WTC11 (cell line): ENCODE results near the gene CACNA2D1. TPM values are rescaled to one million over a fixed set of nuclear protein-coding genes. Genes with fewer than 3 reads are reported as not detected.
"Not testable (repeated sequence)": the region's sequence is repeated elsewhere in the genome, so short reads cannot be mapped to it uniquely, and the experiment has no call there.

Source experiments
- ATAC-seq: fragments of 200-7000 bp; cut with Tn5 transposase; 2 replicates; pipeline ENCODE4 v1.10.0; 2021; ENCODE audit warnings: mild to moderate bottlenecking, moderate library complexity
- CTCF ChIA-PET: fragments of 300-600 bp; sonication (Branson Sonifier 250); formaldehyde crosslinking; loops from one replicate; lab custom pipeline; 2021; ENCODE audit warnings: antibody characterized with exemption; lab: Charles Lee
- POLR2A ChIA-PET: fragments of 350-600 bp; sonication (Branson Sonifier 250); formaldehyde crosslinking; loops from one replicate; lab custom pipeline; 2021; ENCODE audit warnings: antibody characterized with exemption; lab: Charles Lee
- DNase-seq: peaks from one replicate; pipeline ENCODE4 v3.0.0; 2021; ENCODE audit warnings: low spot score
- H3K27ac Mint-ChIP-seq: 2 replicates; pipeline ENCODE4 v1.8.0; 2021; ENCODE audit warnings: mixed read lengths
- H3K27me3 Mint-ChIP-seq: 2 replicates; pipeline ENCODE4 v1.8.0; 2021; ENCODE audit warnings: low read depth, mild to moderate bottlenecking, moderate library complexity, mixed read lengths
- H3K36me3 Mint-ChIP-seq: 2 replicates; pipeline ENCODE4 v1.8.0; 2021; ENCODE audit warnings: mixed read lengths
- H3K4me1 Mint-ChIP-seq: 2 replicates; pipeline ENCODE4 v1.8.0; 2022; ENCODE audit warnings: mixed read lengths
- H3K4me3 Mint-ChIP-seq: 2 replicates; pipeline ENCODE4 v1.8.0; 2021; ENCODE audit warnings: mild to moderate bottlenecking, moderate library complexity, mixed read lengths
- H3K9me3 Mint-ChIP-seq: 2 replicates; pipeline ENCODE4 v1.8.0; 2021; ENCODE audit warnings: mixed read lengths
- ELF4 ChIP-seq: sonication (generic); formaldehyde crosslinking; IDR thresholded peaks from 2 replicates; pipeline ENCODE4 v1.8.1; 2022; ENCODE audit warnings: low read depth, mild to moderate bottlenecking, moderate library complexity, missing genetic modification reagents
- EMX1 ChIP-seq: fragments of 250-450 bp; sonication (Bioruptor Pico); IDR thresholded peaks from 2 replicates; pipeline ENCODE4 v1.8.0; 2021; ENCODE audit warnings: mild to moderate bottlenecking
- GABPB1 ChIP-seq: sonication (generic); formaldehyde crosslinking; IDR thresholded peaks from 2 replicates; pipeline ENCODE4 v1.8.1; 2023; ENCODE audit warnings: mild to moderate bottlenecking, missing genetic modification reagents
- JUN ChIP-seq: sonication (generic); formaldehyde crosslinking; IDR thresholded peaks from 2 replicates; pipeline ENCODE4 v1.8.0; 2023; ENCODE audit warnings: mild to moderate bottlenecking, missing genetic modification reagents
- KAT7 ChIP-seq: sonication (generic); formaldehyde crosslinking; IDR thresholded peaks from 2 replicates; pipeline ENCODE4 v1.8.1; 2023; ENCODE audit warnings: missing genetic modification reagents, mild to moderate bottlenecking, borderline replicate concordance
- MYBL2 ChIP-seq: sonication (generic); formaldehyde crosslinking; IDR thresholded peaks from 2 replicates; pipeline ENCODE4 v1.8.1; 2023; ENCODE audit warnings: mild to moderate bottlenecking, moderate library complexity, missing genetic modification reagents
- NFE2L1 ChIP-seq: sonication (generic); formaldehyde crosslinking; IDR thresholded peaks from 2 replicates; pipeline ENCODE4 v1.8.1; 2023; ENCODE audit warnings: missing genetic modification reagents
- NR1H2 ChIP-seq: sonication (generic); formaldehyde crosslinking; IDR thresholded peaks from 2 replicates; pipeline ENCODE4 v1.9.0; 2021; ENCODE audit warnings: mild to moderate bottlenecking, moderate library complexity, missing genetic modification reagents
- NR2C2 ChIP-seq: sonication (generic); formaldehyde crosslinking; IDR thresholded peaks from 2 replicates; pipeline ENCODE4 v1.8.0; 2022; ENCODE audit warnings: mild to moderate bottlenecking, missing genetic modification reagents
- OVOL2 ChIP-seq: fragments of 250-450 bp; sonication (Bioruptor Pico); IDR thresholded peaks from 2 replicates; pipeline ENCODE4 v1.9.0; 2021; ENCODE audit warnings: mild to moderate bottlenecking, borderline replicate concordance
- PREB ChIP-seq: sonication (generic); formaldehyde crosslinking; IDR thresholded peaks from 2 replicates; pipeline ENCODE4 v1.8.1; 2022; ENCODE audit warnings: mild to moderate bottlenecking, missing genetic modification reagents, moderate library complexity, borderline replicate concordance
- PRRX2 ChIP-seq: fragments of 250-450 bp; sonication (Bioruptor Pico); IDR thresholded peaks from 2 replicates; pipeline ENCODE4 v1.8.0; 2021; ENCODE audit warnings: mild to moderate bottlenecking
- RORB ChIP-seq: fragments of 250-450 bp; sonication (Bioruptor Pico); IDR thresholded peaks from 2 replicates; pipeline ENCODE4 v1.9.0; 2021; ENCODE audit warnings: mild to moderate bottlenecking
- SMAD3 ChIP-seq: sonication (generic); formaldehyde crosslinking; IDR thresholded peaks from 2 replicates; pipeline ENCODE4 v1.8.0; 2022; ENCODE audit warnings: missing genetic modification reagents, mild to moderate bottlenecking, borderline replicate concordance
- SMAD4 ChIP-seq: sonication (generic); formaldehyde crosslinking; IDR thresholded peaks from 2 replicates; pipeline ENCODE4 v1.8.0; 2022; ENCODE audit warnings: mild to moderate bottlenecking, missing genetic modification reagents
- TEAD1 ChIP-seq: sonication (generic); formaldehyde crosslinking; IDR thresholded peaks from 2 replicates; pipeline ENCODE4 v1.8.0; 2022; ENCODE audit warnings: mild to moderate bottlenecking, missing genetic modification reagents
- USF1 ChIP-seq: sonication (generic); formaldehyde crosslinking; IDR thresholded peaks from 2 replicates; pipeline ENCODE4 v1.8.0; 2022; ENCODE audit warnings: mild to moderate bottlenecking, missing genetic modification reagents
- ZNF232 ChIP-seq: sonication (generic); formaldehyde crosslinking; IDR thresholded peaks from 2 replicates; pipeline ENCODE4 v1.8.0; 2022; ENCODE audit warnings: mild to moderate bottlenecking, missing genetic modification reagents
- ZNF263 ChIP-seq: sonication (generic); formaldehyde crosslinking; IDR thresholded peaks from 2 replicates; pipeline ENCODE4 v1.8.1; 2022; ENCODE audit warnings: low read depth, mild to moderate bottlenecking, moderate library complexity, missing genetic modification reagents
- ZNF317 ChIP-seq: sonication (generic); formaldehyde crosslinking; IDR thresholded peaks from 2 replicates; pipeline ENCODE4 v1.8.1; 2023; ENCODE audit warnings: low read depth, mild to moderate bottlenecking, moderate library complexity, missing genetic modification reagents, borderline replicate concordance
- ZSCAN18 ChIP-seq: fragments of 250-450 bp; sonication (Bioruptor Pico); IDR thresholded peaks from 2 replicates; pipeline ENCODE4 v2.1.2; 2022; ENCODE audit warnings: mild to moderate bottlenecking, moderate library complexity
- total RNA-seq: library from RNA; stranded (reverse); gene quantifications from 3 replicates; pipeline ENCODE4 v1.2.3, GENCODE V29; 2021
- TF ChIP-seq, protein P1 (sequence below): sonication (generic); formaldehyde crosslinking; conservative IDR thresholded peaks from 2 replicates; pipeline ENCODE4 v1.8.1; 2022; ENCODE audit warnings: mild to moderate bottlenecking, missing genetic modification reagents

Gene CACNA2D1
- total RNA-seq, 1 experiment from 2014 or later: 33.3 TPM

- H3K36me3 Mint-ChIP-seq: peaks cover 11% of the 10 kb centered on the region
Measured at GRCh38 chr7:82390936-82391335, 52.6 kb downstream of the CACNA2D1 start.

DNA sequence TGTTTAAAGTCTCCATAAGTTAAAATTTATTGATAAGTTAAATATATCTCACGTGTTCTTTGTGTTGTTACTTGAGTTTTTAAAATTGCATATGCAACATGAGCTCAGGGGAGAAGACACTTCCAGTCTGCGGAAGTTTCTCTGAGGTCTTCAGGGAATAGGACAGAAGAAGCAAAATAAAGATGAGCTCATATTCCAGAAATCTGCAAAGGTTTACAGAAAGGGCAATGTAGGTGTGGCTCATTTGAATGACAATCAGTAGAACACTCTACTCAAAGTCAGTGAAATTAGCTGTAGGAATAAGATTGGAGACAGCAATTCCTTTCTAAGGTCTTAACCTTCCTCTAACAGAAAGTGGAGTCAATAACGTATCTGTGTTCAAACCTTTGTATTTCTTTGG lies 53.7 kb downstream of the CACNA2D1 start:
- H3K9me3 Mint-ChIP-seq: peaks cover 11% of the 10 kb centered on the region
- DNase-seq (no peak), ATAC-seq (no peak)
- peaks cover 11% of the 10 kb centered on the region for H3K36me3 Mint-ChIP-seq
- peaks cover 67% of the 10 kb centered on the region for H3K4me1 Mint-ChIP-seq
- peak overlapping the region; percentile 69 for H3K27ac Mint-ChIP-seq
- TF ChIP-seq ZNF317 (CRISPR knock-in tag) (no peak), EMX1 (CRISPR knock-in tag) (no peak), USF1 (no peak), GABPB1 (CRISPR knock-in tag) (no peak), JUN (CRISPR knock-in tag) (no peak), TEAD1 (CRISPR knock-in tag) (no peak), OVOL2 (CRISPR knock-in tag) (no peak), KAT7 (CRISPR knock-in tag) (no peak)
- TF ChIP-seq, protein P1, sequence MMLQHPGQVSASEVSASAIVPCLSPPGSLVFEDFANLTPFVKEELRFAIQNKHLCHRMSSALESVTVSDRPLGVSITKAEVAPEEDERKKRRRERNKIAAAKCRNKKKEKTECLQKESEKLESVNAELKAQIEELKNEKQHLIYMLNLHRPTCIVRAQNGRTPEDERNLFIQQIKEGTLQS (CRISPR knock-in tag): no peak
- POLR2A ChIA-PET: no interaction called here
- no peak overlapping the region for H3K4me3 Mint-ChIP-seq
- CTCF ChIA-PET: no interaction called here
- H3K27me3 Mint-ChIP-seq: no peaks in the 10 kb centered on the region

More at GRCh38 chr7:82390936-82391335, 52.6 kb downstream of the CACNA2D1 start:
- TF ChIP-seq SMAD4 (no peak), NR2C2 (no peak), MYBL2 (CRISPR knock-in tag) (no peak), RORB (CRISPR knock-in tag) (no peak), NR1H2 (CRISPR knock-in tag) (no peak), ZNF263 (CRISPR knock-in tag) (no peak)
- TF ChIP-seq, protein P1 (CRISPR knock-in tag): no peak
- POLR2A ChIA-PET: no interaction called here
- H3K4me1 Mint-ChIP-seq: peaks cover 63% of the 10 kb centered on the region
- H3K4me3 Mint-ChIP-seq: no peak overlapping the region
- DNase-seq (no peak), ATAC-seq (no peak)
- CTCF ChIA-PET: no interaction called here
- H3K9me3 Mint-ChIP-seq: peaks cover 11% of the 10 kb centered on the region
- H3K27me3 Mint-ChIP-seq: no peaks in the 10 kb centered on the region
- H3K27ac Mint-ChIP-seq: peak overlapping the region; percentile 19; the same call in 1 of the 2 replicates

- Mint-ChIP-seq H3K36me3 (peaks cover 11% of the 10 kb centered on the region), H3K27ac (no peak overlapping the region; the same call in 1 of the 2 replicates), H3K4me1 (peaks cover 69% of the 10 kb centered on the region), H3K4me3 (no peak overlapping the region), H3K9me3 (peaks cover 11% of the 10 kb centered on the region), H3K27me3 (no peaks in the 10 kb centered on the region)
- ATAC-seq (no peak), DNase-seq (no peak)
- ChIA-PET CTCF (interaction anchor here (0.9 to 1.6 kb wide), 2 partner anchors 93 to 154 kb away, joined by 3 to 5 read pairs; no protein-coding TSS in a partner anchor), POLR2A (no interaction called here)
- TF ChIP-seq NFE2L1 (CRISPR knock-in tag) (no peak), PRRX2 (CRISPR knock-in tag) (no peak), ELF4 (CRISPR knock-in tag) (no peak), ZNF232 (no peak), PREB (CRISPR knock-in tag) (no peak), SMAD3 (no peak), ZSCAN18 (CRISPR knock-in tag) (no peak), NR2C2 (no peak), ZNF263 (CRISPR knock-in tag) (no peak), EMX1 (CRISPR knock-in tag) (no peak), OVOL2 (CRISPR knock-in tag) (no peak)
Measured at GRCh38 chr7:82388138-82388537, 55.4 kb downstream of the CACNA2D1 start.

- H3K9me3 Mint-ChIP-seq, POLR2A ChIA-PET, DNase-seq, ATAC-seq, H3K4me3 Mint-ChIP-seq, H3K27ac Mint-ChIP-seq, H3K36me3 Mint-ChIP-seq, H3K27me3 Mint-ChIP-seq: not testable (repeated sequence)
- peaks cover 74% of the 10 kb centered on the region for H3K4me1 Mint-ChIP-seq
- CTCF ChIA-PET: interaction anchor here (1.6 kb wide), 1 partner anchor 95 kb away, joined by 5 read pairs; no protein-coding TSS in a partner anchor
Measured at GRCh38 chr7:82386571-82386970, 57.0 kb downstream of the CACNA2D1 start.
